ENCODE data around the gene ZDHHC4.
"Not testable (repeated sequence)": the region's sequence is repeated elsewhere in the genome, so short reads cannot be mapped to it uniquely, and the experiment has no call there.

ZDHHC4 gene

DNA sequence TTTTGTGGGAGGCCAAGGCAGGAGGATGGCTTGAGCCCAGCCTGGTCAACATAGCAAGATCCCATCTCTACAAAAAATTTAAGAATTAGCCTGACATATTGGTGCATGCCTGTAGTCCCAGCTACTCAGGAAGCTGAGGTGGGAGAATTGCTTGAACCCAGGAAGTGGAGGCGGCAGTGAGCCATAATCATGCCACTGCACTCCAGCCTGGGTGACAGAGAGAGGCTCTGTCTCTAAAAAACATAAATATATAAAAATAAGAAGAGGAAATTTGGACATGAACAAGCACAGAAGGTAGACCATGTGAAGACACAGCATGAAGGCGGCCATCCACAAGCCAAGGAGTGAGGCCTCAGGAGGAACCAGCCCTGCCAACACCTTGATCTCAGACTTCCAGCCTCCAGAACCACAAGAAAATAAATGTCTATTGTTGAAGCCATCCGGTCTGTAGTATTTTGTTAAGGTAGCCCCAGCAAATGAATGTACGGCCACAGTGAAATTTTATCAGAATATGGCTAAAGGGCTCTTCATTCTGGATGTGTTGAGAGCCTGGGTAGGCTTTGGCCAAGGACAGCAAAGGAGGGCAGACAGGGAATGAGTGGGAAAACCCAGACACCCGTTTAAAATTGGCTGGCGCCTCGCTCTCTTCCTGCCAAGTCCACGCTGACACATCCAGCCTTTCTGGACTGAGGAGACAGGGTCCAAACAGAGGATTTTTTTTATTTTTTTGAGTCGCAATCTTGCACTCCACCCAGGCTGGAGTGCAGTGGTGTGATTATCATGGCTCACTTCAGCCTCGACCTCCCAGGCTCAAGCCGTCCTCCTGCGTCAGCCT lies 13.1 kb upstream of the ZDHHC4 start:
- DNase-seq, result no peak

DNA sequence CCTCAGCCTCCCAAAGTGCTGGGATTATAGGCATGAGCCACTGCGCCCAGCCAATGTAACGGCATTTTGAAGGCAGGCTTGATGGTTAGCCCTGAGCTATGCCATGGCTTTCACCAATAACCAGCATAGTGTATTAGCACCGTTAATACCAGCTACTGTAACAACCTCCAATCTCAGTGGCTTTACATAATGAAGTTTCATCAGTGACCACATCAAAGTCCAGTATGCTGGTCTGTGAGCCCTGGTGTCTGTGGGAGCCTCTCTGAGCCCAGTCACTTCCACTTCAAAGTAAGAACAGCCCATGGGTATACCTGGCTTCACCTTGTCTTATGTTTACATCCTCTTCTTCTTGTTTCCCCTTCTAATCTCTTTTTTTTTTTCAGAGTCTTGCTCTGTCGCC lies 11.6 kb upstream of the ZDHHC4 start:
- no peak for DNase-seq

DNA sequence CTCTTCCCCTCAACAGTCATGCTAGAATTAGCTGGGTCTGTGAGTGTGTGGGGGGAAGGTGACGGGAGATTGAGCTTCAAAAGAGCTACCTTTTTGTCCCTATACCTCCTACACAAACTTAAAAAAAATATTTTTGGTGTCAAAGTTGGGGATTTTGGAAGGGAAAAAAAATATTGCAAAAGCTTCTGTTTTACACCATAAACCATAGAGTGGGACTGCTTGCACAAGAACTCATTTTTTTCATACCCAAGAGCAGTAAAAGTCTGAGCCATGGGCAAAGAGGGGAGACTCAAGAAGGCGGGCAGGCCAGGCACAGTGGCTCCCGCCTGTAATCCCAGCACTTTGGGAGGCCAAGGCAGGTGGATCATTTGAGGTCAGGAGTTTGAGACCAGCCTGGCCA lies 9.4 kb upstream of the ZDHHC4 start:
- no peak for DNase-seq

DNA sequence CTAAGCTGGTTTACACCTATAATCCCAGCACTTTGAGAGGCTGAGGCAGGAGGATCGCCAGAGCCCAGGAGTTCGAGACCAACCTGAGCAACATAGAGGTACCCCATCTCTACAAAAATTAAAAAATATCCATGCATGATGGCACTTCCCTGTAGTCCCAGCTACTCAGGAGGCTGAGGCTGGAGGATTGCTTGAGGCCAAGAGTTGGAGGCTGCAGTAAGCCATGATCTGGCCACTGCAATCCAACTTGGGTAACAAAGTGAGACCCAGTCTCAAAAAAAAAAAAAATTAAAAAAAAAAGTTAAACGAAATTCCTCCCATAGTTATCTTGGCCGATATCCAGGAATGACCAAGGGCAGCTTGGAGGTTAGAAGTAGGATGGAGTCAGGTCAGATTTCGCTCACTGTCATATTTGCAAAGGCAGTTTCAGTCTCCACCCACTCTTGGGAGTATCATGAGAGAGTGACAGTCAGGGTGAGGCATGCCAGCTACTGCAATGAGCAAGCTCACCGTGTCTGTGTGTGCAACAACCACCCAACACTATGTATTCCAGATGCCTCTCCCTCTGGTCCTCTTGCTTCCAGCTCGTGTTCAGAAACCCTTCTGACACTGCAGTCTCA lies 6.0 kb upstream of the ZDHHC4 start:
- DNase-seq, result peak; percentile 20

DNA sequence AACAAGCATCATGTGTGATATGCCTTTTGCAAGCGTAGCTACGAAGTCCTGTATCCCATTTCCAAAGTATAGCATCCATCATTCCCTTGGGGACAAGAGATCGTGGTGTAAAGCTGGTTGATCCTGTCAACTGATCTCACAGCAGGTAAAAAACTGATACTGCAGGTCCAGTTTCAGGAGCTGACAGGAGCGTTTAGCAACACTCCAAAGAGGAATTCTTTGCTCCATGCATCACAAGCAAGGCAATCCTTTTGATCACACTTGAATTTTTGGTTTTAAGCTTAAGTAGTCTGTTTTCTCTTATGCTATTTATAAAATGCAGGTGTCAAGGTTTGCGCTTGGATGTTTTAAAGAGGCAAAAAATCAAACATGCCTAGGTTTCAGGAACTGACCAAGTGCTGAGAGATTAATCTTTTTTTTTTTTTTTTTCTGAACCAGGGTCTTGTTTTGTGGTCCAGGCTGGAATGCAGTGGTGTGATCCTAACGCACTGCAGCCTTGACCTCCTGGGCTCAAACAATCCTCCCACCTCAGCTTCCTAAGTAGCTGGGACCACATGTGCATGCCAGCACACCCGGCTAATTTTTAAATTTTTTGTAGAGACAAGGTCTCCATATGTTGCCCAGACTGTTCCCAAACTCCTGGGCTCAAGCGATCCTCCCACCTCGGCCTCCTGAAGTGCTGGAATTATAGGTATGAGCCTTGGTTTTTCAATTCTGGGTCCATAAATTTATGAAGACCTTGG lies 1.8 kb upstream of the ZDHHC4 start:
- DNase-seq, result no peak

DNA sequence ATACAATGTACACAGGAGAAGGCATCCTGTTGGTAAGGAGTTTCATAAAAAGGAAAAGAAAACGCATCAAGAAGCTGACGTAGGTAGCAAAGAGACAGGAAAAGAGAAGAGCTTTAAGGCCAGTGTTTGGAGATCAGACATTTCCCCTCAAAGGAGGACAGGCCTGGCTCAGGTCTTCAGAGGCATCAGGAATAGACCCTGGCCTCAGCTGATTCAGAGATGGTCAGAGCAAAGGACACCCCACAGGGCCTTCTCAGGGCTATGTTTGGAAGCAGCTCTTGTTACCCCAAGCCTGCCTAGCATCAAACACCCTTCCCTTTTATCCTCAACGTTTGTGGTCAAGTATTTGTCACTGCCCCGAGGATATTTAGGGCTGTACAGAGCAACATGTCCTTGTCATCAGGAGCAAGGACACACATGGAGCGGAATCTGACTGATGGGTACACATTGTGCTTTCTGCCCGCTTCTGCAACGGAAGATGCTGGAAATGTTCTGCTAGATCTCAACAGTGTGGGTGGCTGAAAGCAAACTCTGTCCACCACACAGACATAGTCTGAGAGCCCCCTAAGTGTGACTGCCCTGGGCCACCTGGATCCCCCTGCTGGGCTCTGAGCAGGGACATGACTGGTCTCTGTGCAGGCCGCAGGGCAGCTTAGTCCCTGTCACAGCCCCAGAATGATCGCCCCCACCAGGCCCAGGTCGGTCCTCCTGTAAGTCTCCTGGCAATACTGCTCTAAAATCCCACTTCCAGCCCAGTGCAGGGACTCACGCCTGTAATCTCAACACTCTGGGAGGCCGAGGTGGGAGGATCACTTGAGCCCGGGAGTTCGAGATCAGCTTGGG lies 1.0 kb upstream of the ZDHHC4 start:
- DNase-seq, result no peak

DNA sequence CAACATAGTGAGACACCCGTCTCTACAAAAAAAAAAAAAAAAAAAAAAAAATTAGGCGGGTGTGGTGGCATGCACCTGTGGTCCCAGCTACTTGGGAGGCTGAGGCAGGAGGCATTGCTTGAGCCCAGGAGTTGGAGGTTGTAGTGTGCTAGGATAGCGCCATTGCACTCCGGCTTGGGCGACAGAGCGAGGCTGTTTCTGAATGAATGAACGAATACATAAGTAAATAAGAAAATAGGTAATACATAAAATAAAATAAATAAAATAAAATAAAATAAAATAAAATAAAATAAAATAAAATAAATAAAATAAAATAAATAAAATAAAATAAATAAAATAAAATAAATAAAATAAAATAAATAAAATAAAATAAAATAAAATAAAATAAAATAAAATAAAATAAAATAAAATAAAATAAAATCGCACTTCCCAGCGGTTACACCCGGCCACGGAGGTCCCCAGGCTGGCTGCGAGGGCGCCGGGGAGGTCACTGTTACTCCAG lies 336 bp upstream of the ZDHHC4 start:
- not testable (repeated sequence) for DNase-seq

DNA sequence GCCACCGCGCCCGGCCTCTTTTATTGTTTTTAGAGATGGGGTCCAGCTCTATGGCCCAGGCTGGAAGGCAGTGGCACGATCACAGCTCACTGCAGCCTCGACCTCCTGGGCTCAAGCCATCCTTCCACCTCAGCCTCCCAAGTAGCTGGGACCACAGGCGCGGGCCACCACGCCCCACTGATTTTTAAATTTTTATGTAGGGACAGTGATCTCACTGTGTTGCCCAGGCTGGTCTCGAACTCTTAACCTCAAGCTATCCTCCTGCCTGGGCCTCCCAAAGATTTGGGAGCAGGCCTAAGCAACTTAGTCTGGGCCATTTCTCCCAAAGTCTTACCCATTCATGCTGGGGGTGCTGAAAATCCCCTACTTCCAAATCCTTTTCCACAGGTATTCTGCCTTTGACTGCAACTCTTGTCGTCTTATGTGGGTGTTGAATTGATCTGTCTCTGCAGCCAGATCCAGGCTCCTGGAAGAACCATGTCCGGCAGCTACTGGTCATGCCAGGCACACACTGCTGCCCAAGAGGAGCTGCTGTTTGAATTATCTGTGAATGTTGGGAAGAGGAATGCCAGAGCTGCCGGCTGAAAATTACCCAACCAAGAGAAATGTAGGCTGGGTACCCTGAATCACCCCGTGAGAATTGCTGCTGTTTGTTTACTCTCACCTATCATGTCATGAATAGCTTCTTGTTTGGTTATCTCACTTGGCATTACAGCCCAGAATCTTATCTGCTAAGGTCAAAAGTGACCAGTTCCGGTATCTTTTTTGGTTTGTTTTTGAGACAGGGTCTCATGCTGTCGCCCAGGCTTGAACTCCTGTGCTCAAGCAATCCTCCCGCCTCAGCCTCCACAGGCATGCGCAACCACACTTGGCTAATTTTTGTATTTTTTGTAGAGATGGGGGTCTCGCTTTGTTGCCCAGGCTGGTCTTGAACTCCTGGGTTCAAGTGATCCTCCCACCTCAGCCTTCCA lies 1.1 kb downstream of the ZDHHC4 start:
- DNase-seq, result no peak

DNA sequence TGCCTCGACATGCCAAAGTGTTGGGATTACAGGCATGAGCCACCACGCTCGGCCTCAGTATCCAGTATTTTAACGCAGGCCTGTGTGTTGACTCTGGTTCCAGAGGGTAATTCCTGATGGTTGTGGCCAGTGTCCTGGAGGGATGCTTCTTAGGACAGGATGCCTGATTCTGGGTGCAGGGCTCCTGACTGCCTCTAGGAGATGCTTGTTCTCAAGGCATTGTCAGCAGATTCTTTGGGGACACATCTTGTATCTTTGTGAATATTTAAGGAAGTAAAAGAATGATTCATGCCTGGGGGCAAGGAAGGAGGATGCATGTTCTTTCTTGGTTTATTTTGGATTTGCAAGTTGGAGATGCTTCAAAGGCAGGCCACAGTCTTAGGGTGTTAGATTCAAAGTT lies 2.2 kb downstream of the ZDHHC4 start:
- no peak for DNase-seq

DNA sequence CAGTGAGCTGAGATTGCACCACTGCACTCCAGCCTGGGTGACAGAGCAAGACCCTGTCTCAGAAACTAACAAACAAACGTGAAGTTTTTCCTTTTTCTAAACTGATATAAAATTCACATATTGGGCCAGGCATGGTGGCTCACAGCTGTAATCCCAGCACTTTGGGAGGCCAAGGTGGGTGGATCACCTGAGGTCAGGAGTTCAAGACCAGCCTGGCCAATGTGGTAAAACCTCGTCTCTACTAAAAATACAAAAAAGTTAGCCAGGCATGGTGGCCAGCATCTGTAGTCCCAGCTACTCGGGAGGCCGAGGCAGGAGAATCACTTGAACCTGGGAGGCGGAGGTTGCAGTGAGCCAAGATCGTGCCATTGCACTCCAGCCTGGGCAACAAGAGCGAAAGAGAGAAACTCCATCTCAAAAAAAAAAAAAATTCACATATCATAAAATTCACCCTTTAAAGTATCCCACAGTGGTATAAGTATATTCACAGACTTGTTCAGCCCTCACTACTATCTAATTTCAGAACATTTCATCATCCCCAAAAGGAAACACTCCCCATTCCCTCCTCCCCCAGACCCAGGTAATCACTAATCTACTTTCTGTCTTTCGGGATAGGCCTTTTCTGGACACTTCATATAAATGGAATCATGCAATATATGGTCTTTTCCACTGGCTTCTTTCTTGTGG lies 8.6 kb downstream of the ZDHHC4 start:
- DNase-seq, result not testable (repeated sequence)

DNA sequence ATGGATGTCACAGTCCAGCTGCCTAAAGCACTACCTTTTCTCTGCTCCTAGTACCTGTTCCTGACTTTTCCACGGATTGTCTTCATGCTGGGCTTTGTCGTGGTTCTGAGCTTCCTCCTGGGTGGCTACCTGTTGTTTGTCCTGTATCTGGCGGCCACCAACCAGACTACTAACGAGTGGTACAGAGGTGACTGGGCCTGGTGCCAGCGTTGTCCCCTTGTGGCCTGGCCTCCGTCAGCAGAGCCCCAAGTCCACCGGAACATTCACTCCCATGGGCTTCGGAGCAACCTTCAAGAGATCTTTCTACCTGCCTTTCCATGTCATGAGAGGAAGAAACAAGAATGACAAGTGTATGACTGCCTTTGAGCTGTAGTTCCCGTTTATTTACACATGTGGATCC lies 11.3 kb downstream of the ZDHHC4 start:
- DNase-seq, result no peak

DNA sequence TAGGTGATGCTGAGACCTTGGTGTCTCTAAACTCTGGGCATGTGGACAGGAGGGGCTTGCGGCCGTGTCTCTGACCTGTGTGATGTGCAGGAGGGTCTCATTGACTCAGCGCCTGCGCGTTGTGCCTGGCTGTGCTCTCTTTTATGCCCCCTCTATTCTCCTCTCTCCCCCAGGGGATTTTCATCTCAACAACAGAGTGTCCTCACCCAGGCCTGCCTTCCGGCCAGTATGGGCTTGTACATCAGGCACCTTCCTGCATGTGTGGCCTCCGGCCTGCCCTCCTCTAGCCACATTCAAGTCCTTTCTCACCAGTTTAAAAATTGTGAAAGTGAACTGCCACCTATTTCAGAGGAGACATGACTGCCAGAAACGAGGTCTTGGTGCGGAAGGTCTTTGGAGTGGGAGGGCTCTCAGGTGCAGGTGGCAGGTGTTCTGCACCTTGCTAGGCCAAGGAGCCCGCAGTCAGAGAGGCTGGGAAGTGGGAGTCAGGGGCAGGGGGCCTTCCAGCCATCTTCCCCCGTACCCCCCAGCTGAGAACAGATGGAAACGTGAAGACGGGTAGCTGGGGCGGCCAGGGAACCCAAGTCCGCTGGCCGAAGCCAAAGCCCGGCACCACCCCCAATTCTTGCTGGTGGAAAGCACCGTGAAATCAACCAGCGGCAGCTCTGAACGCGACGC lies 12.0 kb downstream of the ZDHHC4 start:
- no peak for DNase-seq

DNA sequence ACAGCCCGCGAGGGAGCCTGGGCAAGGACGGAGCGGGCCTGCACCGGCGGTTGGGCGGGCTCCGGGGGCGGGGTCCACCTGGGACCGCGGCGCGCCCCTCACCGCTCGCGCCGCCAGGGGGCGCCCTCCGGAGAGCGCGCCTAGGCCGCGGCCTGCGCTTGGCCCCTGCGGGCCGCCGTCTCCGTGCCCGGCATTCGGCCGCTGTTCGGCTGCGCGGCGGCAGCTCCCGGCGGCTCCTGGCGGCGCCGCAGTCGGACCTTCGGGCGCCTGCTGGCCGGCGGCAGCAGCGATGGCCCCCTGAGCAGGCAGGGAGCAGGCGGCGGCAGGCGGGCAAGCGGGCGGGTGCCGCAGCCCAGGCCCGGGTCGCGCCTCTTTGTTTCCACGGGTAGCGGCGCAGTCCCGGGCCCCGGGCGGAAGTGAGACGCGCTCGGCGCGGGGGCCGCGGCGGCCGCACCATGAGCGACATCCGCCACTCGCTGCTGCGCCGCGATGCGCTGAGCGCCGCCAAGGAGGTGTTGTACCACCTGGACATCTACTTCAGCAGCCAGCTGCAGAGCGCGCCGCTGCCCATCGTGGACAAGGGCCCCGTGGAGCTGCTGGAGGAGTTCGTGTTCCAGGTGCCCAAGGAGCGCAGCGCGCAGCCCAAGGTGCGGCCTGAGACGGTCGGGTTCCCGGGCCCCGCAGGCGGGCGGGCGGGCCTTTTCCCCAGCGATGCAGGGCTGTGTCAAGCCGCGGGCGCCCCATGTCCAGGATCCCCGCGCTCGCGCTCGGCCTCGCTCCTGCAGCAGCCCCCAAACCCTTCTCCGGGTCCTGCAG lies 12.8 kb downstream of the ZDHHC4 start, which contains the start of gene INTS15:
TSS of gene INTS15 (plus strand) at position 193 of the 816 bp plus-strand sequence. CDS start at position 456, 263 bp downstream.
- peak; percentile 72 for DNase-seq

DNA sequence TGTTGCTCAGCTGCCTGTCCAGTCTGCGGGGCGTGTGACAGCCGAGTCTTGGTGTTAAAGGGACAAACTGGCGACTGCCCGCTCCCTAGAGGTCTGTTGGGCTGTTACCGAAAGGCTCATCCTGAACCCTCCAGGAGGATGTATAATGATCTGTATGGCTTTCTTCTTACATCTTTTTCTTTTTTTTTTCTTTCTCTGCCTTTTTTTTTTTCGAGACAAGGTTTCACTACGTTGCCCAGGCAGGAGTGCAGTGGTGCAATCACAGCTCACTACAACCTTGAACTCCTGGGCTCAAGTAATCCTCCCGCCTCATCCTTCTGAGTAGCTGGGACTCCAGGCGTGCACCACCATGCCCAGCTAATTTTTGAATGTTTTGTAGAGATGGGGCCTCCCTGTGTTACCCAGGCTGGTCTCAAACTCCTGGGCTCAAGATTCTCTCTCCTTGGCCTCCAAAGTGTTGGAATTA lies 13.4 kb downstream of the ZDHHC4 start:
- no peak for DNase-seq

DNA sequence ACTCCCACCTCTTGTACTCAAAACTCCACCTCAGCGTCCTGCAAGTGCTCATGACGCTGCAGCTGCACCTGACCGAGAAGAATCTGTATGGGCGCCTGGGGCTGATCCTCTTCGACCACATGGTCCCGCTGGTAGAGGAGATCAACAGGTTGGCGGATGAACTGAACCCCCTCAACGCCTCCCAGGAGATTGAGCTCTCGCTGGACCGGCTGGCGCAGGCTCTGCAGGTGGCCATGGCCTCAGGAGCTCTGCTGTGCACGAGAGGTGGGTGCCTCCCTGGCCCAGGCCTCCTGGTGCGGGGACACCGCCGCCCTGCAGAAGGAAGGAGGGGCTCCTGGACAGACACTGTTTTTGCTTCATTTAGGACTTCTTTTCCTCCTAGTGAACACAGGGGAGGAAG lies 22.8 kb downstream of the ZDHHC4 start:
- DNase-seq, result no peak

DNA sequence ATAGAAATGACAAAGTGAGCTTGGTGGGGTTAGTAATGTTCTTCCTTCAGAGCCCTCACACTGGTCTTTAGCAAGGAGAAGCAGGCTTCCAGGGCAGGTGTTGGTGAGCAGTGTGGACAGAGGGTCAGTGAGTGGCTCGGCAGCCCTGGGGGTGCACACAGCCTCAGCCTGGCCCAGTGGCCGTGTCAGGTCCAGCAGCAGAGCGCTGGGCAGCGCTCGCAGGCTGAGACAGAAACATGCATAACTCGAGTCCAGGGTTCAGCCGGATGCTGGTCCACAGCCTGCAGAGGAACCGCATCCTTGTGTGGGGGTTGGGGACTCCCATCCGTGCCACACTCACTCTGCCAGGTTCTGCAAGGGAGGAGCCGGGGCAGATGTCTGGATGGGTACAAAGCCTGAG lies 27.2 kb downstream of the ZDHHC4 start:
- DNase-seq, result no peak

DNA sequence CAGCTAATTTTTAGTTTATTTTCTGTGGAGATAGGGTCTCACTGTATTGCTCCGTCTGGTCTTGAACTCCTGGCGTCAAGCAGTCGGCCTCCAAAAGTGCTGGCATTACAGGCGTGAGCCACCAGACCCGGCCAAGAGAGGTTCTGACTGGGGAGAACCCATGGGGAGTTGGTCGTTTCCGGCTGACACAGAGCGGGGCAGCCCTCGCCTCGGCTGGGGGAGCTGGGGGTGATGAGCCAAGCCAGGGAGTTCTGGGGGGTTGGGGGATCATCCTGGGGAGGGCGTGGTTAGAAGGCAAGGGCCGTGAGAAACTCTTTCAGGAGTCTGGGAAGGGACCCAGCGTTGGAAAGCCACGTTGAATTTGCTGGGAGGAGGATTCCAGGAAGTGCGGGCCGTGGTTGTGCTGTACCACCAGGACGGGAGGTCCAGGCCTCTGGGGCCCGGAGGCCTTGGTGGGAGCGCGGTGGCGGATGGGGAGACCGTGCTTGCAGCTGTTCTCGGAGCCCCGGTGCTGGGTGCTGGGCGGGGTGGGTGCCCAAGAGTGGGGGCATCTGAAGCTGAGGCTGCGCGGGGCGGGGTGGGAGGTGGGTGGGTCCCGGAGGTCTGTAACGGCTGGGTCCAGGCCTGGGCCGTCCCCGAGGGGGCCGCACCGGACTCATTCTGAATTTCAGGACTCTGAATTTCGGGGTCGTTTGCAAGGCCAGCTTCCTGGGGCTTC lies 29.8 kb downstream of the ZDHHC4 start:
- DNase-seq, result no peak

DNA sequence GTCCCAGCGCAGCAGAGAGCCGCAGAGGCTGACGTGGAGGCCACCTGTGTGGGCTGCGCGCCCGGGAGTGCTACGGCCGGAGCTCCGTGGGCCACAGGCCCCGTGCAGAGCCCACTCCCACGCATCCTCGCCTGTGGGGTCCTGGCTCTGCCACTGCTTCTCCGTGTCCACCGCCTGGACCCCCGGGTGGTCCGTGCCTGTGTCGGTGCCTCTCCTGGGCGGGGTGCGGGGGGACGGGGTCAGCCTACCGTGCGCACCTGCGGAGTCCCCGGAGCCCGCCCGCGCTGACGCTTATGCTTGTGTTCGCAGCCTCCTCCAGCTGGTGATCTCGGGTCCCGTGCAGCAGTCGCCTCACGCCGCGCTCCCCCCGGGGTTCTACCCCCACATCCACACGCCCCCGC lies 30.4 kb downstream of the ZDHHC4 start:
- no peak for DNase-seq
